Posterior vena cava (tissue), 2 donors: ENCODE results near the gene TEAD3. TPM values are rescaled to one million over a fixed set of nuclear protein-coding genes. Genes with fewer than 3 reads are reported as not detected.
A peak's percentile ranks its signal among the peaks of the same experiment; 100 is the strongest.
"Not testable (repeated sequence)": the region's sequence is repeated elsewhere in the genome, so short reads cannot be mapped to it uniquely, and the experiment has no call there.

ENCODE experiments used
- DNase-seq: peaks from one replicate; pipeline ENCODE4 v3.0.0-alpha.2; 2020; ENCODE audit warnings: low spot score
- intact Hi-C, 2 donors: fragments of 100-400 bp; cut with DNase I; formaldehyde crosslinking; loops; one replicate each; pipeline versions ENCODE4 v1.14.1 to v1.14.2; 2022 to 2023
- total RNA-seq, 2 donors: library from RNA; stranded (reverse); fragmentation: NEBNext Ultra II Directional; extraction: Animal tissue kit (Norgen Biotek cat#: 25700); gene quantifications; one replicate each; pipeline ENCODE4 v1.2.1, GENCODE V29; 2021
- donor health status: DM: yes; HTN: yes; CAD: no.
- donor health status: DM: yes; HTN: yes; CAD: no.

TEAD3 gene
- total RNA-seq, 2 donors from 2014 or later = 69.8 to 73.8 TPM

DNA sequence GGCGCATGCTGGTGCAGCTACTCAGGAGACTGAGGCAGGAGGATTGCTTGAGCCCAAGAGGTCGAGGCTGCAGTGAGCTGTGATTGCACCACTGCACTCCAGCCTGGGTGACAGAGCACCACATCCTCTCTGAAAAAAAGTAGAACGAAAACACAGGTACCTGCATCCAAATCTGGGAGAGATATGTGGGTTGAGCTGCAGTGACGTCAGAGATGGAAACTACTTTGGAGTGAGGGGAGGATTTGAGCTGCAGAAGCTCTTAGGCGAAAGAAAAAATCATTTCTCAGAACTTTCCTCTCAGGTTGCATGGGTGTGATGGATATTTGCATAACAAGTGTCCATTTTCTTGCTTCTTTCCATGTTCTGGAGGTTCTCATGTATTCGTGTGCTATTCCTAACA is 19.8 kb upstream of the TEAD3 start:
- intact Hi-C loops = no loop called here
- no peak for DNase-seq

DNA sequence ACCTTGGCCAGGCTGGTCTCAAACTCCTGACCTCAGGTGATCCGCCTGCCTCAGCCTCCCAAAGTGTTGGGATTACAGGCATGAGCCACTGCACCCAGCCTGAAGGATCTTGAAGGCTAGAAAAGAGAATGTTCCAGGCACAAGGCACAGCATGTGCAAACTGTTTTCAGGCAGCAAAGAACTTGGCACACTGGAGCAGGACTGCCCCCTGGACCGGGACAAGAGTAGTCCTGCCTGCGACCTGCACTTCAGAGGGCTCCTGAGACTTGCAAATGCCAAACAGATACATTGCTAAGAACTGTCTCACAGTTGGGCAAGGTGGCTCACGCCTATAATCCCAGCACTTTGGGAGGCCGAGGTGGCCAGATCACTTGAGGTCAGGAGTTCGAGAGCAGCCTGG is 19.1 kb upstream of the TEAD3 start:
- intact Hi-C loops, DNase-seq: not testable (repeated sequence)

GRCh38 chr6:35514587-35514986 is 17.7 kb upstream of the TEAD3 start:
- intact Hi-C loops = no loop called here
- DNase-seq = no peak

DNA sequence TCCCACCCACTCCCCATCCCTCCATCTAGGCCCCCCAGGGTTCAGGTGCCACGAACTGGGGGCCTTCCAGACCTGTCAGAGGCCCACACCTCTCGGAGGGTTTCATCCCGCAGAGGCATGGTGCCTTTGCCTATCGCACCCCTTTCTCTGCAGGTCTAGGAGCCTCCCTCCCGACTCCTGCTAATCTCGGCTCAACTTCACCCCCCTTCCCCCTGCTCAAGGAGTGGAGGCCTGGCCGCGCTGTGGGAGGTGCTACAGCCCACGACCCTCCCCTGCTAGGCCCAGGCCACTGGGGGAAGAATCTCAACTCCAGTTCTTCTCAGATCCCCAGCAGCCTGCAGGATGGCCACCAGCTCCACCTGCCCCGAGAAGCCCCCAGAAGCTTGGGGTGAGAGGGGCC is 15.9 kb upstream of the TEAD3 start, which contains the start of gene TULP1:
TULP1 (minus strand) TSS at position 157 of the 400 bp plus-strand sequence; CDS start at position 119, 38 bp downstream.
- no peak for DNase-seq
- intact Hi-C loops = no loop called here

GRCh38 chr6:35512006-35512405 is 15.1 kb upstream of the TEAD3 start:
- DNase-seq = no peak
- intact Hi-C loops = no loop called here

DNA sequence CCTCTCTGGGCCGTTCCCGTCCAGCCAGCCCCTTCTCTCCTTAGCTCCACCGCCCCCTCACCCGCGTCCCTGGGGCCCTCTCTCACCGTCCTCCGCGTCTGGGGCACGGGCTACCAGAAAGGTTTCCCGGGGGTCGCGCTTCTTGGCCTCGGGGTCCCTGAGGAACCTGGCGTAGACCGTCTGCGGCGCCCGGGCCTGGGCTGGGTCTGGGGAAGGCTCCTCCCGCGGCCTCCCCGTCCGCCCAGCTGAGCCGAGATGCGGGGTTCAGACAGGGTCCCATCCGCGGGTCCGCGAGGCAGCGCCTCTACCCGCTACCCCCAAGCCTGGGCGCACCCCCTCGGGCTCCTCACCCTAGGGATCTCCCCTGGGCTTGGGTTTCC is 14.7 kb upstream of the TEAD3 start:
- intact Hi-C loops = no loop called here

GRCh38 chr6:35510916-35511561 is 14.2 kb upstream of the TEAD3 start:
- intact Hi-C loops = no loop called here
- DNase-seq = no peak

More for the DNA sequence above, 14.7 kb upstream of the TEAD3 start:
- DNase-seq = no peak

GRCh38 chr6:35508542-35508941 is 11.7 kb upstream of the TEAD3 start:
- intact Hi-C loops = no loop called here
- no peak for DNase-seq

DNA sequence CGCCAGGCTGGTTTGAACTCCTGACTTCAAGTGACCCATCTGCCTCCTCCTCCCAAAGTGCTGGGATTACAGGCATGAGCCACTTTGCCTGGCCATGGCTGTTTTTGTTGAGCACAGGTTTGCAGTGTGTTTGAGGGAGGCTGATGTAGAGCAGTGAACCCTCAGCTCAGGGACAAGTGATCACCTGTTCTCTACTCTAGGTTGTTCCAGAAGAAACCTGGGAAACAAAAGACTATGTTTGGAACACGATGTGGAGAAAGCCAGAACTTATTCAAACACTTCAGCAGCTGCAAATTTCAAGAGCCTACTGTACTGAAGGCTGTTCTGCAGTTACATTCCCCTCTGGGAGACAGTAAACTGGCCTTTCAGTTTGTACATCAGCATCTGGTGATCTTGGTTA is 11.1 kb upstream of the TEAD3 start:
- intact Hi-C loops = no loop called here
- no peak for DNase-seq

DNA sequence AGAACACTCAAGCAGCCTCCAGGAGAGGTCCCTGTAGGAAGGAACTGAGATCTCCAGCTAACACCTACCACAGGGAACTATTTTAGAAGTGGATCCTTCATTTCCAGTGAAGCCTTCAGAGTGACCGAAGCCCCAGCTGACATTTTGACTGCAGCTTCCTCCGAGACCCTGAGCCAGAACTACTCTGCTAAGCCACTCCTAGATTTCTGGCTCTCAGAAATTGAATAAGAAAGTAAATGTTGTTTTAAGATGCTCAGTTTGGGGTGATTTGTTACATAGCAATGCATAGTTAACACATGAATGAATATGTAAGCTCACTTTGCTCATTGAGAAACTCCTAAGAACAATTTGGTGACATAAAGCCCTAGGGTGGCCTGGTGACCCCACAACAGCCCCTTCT is 10.3 kb upstream of the TEAD3 start:
- intact Hi-C loops = no loop called here
- no peak for DNase-seq

DNA sequence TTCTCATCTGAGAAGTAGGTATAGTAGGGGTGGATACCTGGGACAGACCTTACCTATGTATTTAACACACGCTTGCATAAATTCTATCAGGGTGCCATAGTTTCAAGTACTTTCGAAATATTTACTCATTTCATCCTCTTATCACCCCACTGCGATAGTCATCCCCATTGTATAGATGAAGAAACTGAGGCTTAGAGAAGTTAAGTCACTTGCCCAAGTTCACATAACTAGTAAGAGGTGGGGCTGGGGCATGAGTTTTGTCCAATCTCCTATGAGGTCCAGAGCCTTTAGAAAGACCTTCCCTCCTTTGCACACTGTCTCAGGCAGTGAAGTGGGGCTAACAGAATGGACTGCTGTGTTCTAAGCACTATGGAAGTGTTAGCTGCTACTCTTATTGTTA is 9.7 kb upstream of the TEAD3 start:
- intact Hi-C loops = no loop called here
- no peak for DNase-seq

DNA sequence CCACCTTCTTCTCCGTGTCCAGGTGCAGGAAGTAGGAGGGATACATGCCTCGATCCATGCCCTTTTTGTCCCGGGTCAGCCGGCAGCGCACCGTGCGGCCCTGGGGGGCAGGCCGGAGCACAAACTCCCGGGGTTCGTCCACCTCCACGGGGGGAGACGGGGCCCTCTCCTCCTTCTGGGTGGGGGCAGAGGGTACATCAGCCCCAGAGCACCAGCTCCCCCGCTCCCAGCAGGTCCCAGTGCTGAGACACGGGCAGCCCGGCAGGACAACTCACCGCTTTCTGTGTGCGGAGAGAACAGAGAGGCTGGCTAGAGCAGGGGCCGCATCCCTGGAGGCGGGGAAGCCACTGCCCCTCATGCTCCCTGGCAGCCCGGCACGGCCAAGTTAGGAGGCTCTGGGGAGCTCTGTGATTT is 9.1 kb upstream of the TEAD3 start:
- intact Hi-C loops = no loop called here
- no peak for DNase-seq

- intact Hi-C loops = no loop called here
- no peak for DNase-seq
Observed at GRCh38 chr6:35503534-35503933, 6.7 kb upstream of the TEAD3 start.

DNA sequence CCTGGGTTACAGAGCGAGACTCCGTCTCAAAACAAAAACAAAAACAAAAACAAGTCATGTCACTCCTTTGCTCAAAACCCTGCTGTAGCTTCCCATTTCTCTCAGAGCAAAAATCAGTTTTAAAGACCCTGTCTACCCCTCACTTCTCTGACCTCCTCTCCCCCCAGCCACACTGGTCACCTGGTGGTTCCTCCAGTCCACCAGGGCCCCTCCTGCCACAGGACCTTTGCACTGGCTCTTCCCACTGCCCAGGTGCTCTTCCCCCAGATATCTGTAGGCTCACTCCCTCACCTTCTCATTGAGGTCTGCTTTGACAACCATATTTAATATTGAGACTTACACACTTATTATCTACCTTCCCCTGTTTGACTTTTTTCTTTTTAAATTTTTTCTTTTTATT is 4.9 kb upstream of the TEAD3 start:
- intact Hi-C loops = no loop called here
- no peak for DNase-seq

- DNase-seq = no peak
- intact Hi-C loops = no loop called here
Observed at GRCh38 chr6:35500782-35501181, 3.9 kb upstream of the TEAD3 start.

DNA sequence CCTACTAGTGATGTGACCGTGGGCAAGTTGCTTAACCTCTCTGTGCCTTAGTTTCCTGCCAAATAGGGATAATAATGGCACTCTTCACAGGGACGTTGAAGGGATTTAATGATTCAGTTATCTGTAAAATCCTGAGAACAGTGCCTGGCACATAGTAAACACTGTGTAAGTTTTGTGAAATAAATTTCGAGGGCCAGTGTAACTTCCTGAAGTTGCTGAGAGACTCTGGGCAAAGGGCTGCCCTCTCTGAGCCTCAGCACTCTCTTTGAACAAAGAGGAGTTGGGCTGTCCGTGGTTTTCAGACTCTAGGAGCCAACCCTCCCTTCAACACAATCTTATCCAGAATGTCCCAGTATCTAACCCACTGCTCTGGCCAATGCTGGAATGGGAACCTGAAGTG is 2.5 kb upstream of the TEAD3 start:
- intact Hi-C loops = no loop called here
- DNase-seq = no peak

- no peak for DNase-seq
- intact Hi-C loops = no loop called here
Observed at GRCh38 chr6:35498422-35499067, 1.7 kb upstream of the TEAD3 start.

GRCh38 chr6:35497571-35498421 is 917 bp upstream of the TEAD3 start:
- intact Hi-C loops = no loop called here
- peak; percentile 92 for DNase-seq

- DNase-seq = no peak
- intact Hi-C loops = no loop called here
Observed at GRCh38 chr6:35496036-35496840, 641 bp downstream of the TEAD3 start.
